H1 (cell line): ENCODE data around the gene KAT8. TPM values are rescaled to one million over a fixed set of nuclear protein-coding genes. Genes with fewer than 3 reads are reported as not detected.

Experiments used
- BCL11A ChIP-seq, 2 experiments: IDR thresholded peaks; one replicate each; pipeline ENCODE4 v1.6.1; 2011; ENCODE audit warnings: low read depth in 2 of 2, low read length in 2 of 2, mild to moderate bottlenecking in 2 of 2
- BRCA1 ChIP-seq: IDR thresholded peaks from 2 replicates; pipeline ENCODE4 v1.6.1; 2012; ENCODE audit warnings: low read depth, low read length, improper control_type of control experiment
- FOSL1 ChIP-seq: IDR thresholded peaks from 2 replicates; pipeline ENCODE4 v1.6.1; 2011; ENCODE audit warnings: mild to moderate bottlenecking, low read depth, low read length, moderate library complexity; ENCODE audit not compliant: insufficient read depth
- HDAC6 ChIP-seq: IDR thresholded peaks from one replicate; pipeline ENCODE4 v1.7.1; 2012; ENCODE audit warnings: low read depth, mild to moderate bottlenecking, inconsistent platforms, low read length, moderate library complexity
- JUN ChIP-seq: IDR thresholded peaks from 2 replicates; pipeline ENCODE4 v1.6.1; 2011; ENCODE audit warnings: low read depth, mild to moderate bottlenecking, improper control_type of control experiment, low read length
- JUND ChIP-seq: IDR thresholded peaks from 2 replicates; pipeline ENCODE4 v1.6.1; 2011; ENCODE audit warnings: mild to moderate bottlenecking, improper control_type of control experiment, low read length
- KDM1A ChIP-seq: fragments of 200-600, 300-600 bp; sonication (generic); IDR thresholded peaks from 2 replicates; pipeline ENCODE4 v1.7.1; 2016; ENCODE audit warnings: mild to moderate bottlenecking, low read length, borderline replicate concordance
- MAFK ChIP-seq: IDR thresholded peaks from 2 replicates; pipeline ENCODE4 v1.6.1; 2012; ENCODE audit warnings: low read depth, mild to moderate bottlenecking, improper control_type of control experiment, low read length
- NANOG ChIP-seq: IDR thresholded peaks from 2 replicates; pipeline ENCODE4 v1.6.1; 2011; ENCODE audit warnings: low read length, low read depth, mild to moderate bottlenecking, inconsistent platforms; ENCODE audit not compliant: insufficient read depth, poor library complexity, severe bottlenecking
- POLR2A ChIP-seq, 2 experiments: IDR thresholded peaks; 1 replicate in 1 of 2; 2 replicates in 1 of 2; pipeline ENCODE4 v1.6.1; 2011; ENCODE audit warnings: low read depth in 2 of 2, low read length in 2 of 2, mild to moderate bottlenecking in 2 of 2; ENCODE audit errors: control extremely low read depth in 1 of 2
- RAD21 ChIP-seq, 2 experiments: IDR thresholded peaks in 1 of 2; conservative IDR thresholded peaks in 1 of 2; 2 replicates each; pipeline ENCODE4 v1.6.1; 2011; ENCODE audit warnings: low read depth in 2 of 2, low read length in 2 of 2, improper control_type of control experiment in 1 of 2, inconsistent platforms in 1 of 2, mild to moderate bottlenecking in 1 of 2, moderate library complexity in 1 of 2
- RNF2 ChIP-seq: fragments of 200-900, 300-1000 bp; sonication (generic); IDR thresholded peaks from 2 replicates; pipeline ENCODE4 v1.7.1; 2016; ENCODE audit warnings: borderline replicate concordance, low read depth, mild to moderate bottlenecking, antibody characterized with exemption, low read length; ENCODE audit not compliant: poor library complexity, severe bottlenecking; ENCODE audit errors: missing control alignments
- RXRA ChIP-seq: IDR thresholded peaks from 2 replicates; pipeline ENCODE4 v1.6.1; 2011; ENCODE audit warnings: low read depth, mild to moderate bottlenecking, low read length, moderate library complexity; ENCODE audit not compliant: insufficient read depth
- SAP30 ChIP-seq: fragments of 300-600 bp; sonication (generic); IDR thresholded peaks from 2 replicates; pipeline ENCODE4 v1.7.1; 2012; ENCODE audit warnings: low read length, moderate library complexity, mild to moderate bottlenecking, inconsistent platforms; ENCODE audit not compliant: insufficient read depth, insufficient replicate concordance
- SIN3A ChIP-seq, 2 experiments: IDR thresholded peaks in 1 of 2; conservative IDR thresholded peaks in 1 of 2; 2 replicates each; pipeline ENCODE4 v1.6.1; 2011 to 2012; ENCODE audit warnings: low read length in 2 of 2, improper control_type of control experiment in 1 of 2, low read depth in 1 of 2, mild to moderate bottlenecking in 1 of 2
- SP1 ChIP-seq: IDR thresholded peaks from 2 replicates; pipeline ENCODE4 v1.6.1; 2011; ENCODE audit warnings: low read depth, low read length
- SP2 ChIP-seq: IDR thresholded peaks from 2 replicates; pipeline ENCODE4 v1.6.1; 2012; ENCODE audit warnings: mild to moderate bottlenecking, low read length, inconsistent platforms
- polyA plus RNA-seq, 7 experiments: library from polyadenylated mRNA; depleted of rRNA in 3 of 7; stranded (reverse) in 5 of 7; unstranded in 2 of 7; fragments of >200 nt in 5 of 7; fragments of 200-250 nt in 2 of 7; gene quantifications; 1 replicate in 5 of 7; 2 replicates in 1 of 7; 4 replicates in 1 of 7; pipeline versions ENCODE4 v1.2.1 to v1.2.3, GENCODE V29; 2011 to 2013; ENCODE audit warnings: missing spikeins in 2 of 7, mixed read lengths in 2 of 7
- total RNA-seq: library from RNA; stranded (reverse); fragmentation: NEBNext Ultra II Directional; extraction: Animal tissue kit (Norgen Biotek cat#: 25700); gene quantifications from 2 replicates; pipeline ENCODE4 v1.2.1, GENCODE V29; 2021
- TF ChIP-seq, protein P1 (sequence below): IDR thresholded peaks from 2 replicates; pipeline ENCODE4 v1.6.1; 2011; ENCODE audit warnings: low read length, improper control_type of control experiment
- TF ChIP-seq, protein P2 (sequence below), 3 experiments: IDR thresholded peaks; 1 replicate in 2 of 3; 2 replicates in 1 of 3; pipeline versions ENCODE4 v1.5.1 to v1.6.1; 2011; ENCODE audit warnings: low read length in 3 of 3, mild to moderate bottlenecking in 3 of 3, inconsistent platforms in 2 of 3, low read depth in 1 of 3, moderate library complexity in 1 of 3; ENCODE audit not compliant: insufficient read depth in 1 of 3; ENCODE audit errors: control extremely low read depth in 1 of 3

Gene KAT8
- total and polyA plus RNA-seq, 2 of the 8 experiments (the other 6 are each of a cell fraction or from before 2014, with no cell fraction given), result 52.6 to 61.6 TPM

DNA sequence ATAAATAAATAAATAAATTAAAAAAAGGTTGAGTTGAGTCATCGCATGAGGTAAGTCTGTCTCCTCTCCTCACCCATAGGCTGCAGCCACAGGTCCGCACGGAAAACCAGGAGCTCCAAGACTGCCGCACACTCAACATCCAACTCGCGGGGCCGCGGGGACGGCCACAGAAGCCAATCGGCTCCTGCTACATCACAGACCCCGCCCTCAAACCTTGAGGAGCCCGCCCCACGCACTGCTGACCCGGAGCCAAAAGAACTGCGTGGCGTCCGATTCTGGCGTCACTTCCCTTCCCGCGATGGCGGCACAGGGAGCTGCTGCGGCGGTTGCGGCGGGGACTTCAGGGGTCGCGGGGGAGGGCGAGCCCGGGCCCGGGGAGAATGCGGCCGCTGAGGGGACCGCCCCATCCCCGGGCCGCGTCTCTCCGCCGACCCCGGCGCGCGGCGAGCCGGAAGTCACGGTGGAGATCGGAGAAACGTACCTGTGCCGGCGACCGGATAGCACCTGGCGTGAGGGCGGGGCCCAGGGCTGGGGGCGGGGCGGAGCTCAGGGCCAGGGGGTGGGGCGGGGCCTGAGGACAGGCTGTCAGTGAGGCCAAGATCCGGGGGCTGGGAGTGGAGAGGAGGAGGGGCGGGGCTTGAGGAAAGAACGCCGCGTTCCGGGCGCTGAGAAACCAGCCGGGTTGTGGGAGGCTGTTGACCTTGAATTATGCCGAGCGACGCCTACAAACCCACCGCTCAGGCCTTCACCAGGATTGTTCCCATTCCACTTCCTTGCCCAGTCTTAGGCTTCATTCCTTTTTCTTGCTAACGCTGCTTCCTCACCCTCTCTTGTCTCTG lies at the start of gene KAT8 (continued):
- TF ChIP-seq SIN3A (conservative IDR thresholded peaks at IDR 0.05 in 1 of 2, IDR thresholded peaks at IDR 0.05 in 1 of 2; ENCODE audit: low read depth in 1 of 2, low read length in 2 of 2) (peak; percentile 45 to 69; a peak in 1 of 4 replicates), SP2 (no peak), JUN (no peak), BCL11A (IDR thresholded peaks at IDR 0.05; ENCODE audit: low read depth in 2 of 2, low read length in 2 of 2) (no peak), RNF2 (no peak), HDAC6 (no peak), RAD21 (IDR thresholded peaks at IDR 0.05 in 1 of 2, conservative IDR thresholded peaks at IDR 0.05 in 1 of 2; ENCODE audit: low read depth in 2 of 2, low read length in 2 of 2) (peak in 1 of 2 experiments; percentile 13; a peak in 1 of 4 replicates), JUND (no peak; the same call in 1 of the 2 replicates), RXRA (no peak), BRCA1 (no peak), FOSL1 (no peak), SAP30 (peak; percentile 76), KDM1A (no peak), SP1 (no peak; the same call in 1 of the 2 replicates), POLR2A (IDR thresholded peaks at IDR 0.05; ENCODE audit: control extremely low read depth in 1 of 2, low read depth in 2 of 2, low read length in 2 of 2) (peak; percentile 62 to 95), MAFK (no peak), NANOG (no peak)
- TF ChIP-seq, protein P1, sequence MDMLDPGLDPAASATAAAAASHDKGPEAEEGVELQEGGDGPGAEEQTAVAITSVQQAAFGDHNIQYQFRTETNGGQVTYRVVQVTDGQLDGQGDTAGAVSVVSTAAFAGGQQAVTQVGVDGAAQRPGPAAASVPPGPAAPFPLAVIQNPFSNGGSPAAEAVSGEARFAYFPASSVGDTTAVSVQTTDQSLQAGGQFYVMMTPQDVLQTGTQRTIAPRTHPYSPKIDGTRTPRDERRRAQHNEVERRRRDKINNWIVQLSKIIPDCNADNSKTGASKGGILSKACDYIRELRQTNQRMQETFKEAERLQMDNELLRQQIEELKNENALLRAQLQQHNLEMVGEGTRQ, result no peak
- TF ChIP-seq, protein P2, sequence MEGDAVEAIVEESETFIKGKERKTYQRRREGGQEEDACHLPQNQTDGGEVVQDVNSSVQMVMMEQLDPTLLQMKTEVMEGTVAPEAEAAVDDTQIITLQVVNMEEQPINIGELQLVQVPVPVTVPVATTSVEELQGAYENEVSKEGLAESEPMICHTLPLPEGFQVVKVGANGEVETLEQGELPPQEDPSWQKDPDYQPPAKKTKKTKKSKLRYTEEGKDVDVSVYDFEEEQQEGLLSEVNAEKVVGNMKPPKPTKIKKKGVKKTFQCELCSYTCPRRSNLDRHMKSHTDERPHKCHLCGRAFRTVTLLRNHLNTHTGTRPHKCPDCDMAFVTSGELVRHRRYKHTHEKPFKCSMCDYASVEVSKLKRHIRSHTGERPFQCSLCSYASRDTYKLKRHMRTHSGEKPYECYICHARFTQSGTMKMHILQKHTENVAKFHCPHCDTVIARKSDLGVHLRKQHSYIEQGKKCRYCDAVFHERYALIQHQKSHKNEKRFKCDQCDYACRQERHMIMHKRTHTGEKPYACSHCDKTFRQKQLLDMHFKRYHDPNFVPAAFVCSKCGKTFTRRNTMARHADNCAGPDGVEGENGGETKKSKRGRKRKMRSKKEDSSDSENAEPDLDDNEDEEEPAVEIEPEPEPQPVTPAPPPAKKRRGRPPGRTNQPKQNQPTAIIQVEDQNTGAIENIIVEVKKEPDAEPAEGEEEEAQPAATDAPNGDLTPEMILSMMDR (IDR thresholded peaks at IDR 0.05; ENCODE audit: control extremely low read depth in 1 of 3, insufficient read depth in 1 of 3, low read depth in 1 of 3, low read length in 3 of 3), result peak in 1 of 3 experiments; percentile 4; a peak in 1 of 4 replicates
